DOHH2 (cell line): ENCODE data around the gene RESF1.

Experiments
- CTCF ChIP-seq: fragments of 200-600 bp; sonication (generic); IDR thresholded peaks from one replicate; pipeline ENCODE4 v1.5.1; 2014; ENCODE audit warnings: antibody characterized with exemption, mild to moderate bottlenecking, low read depth, low read length; ENCODE audit not compliant: poor library complexity, severe bottlenecking
- EZH2phosphoT487 ChIP-seq: fragments of 200-600 bp; sonication (generic); IDR thresholded peaks from 2 replicates; pipeline ENCODE4 v1.6.1; 2017; ENCODE audit warnings: borderline replicate concordance, mild to moderate bottlenecking, antibody characterized with exemption, low read length, moderate library complexity, mixed read lengths

- TF ChIP-seq CTCF (no peak), EZH2phosphoT487 (no peak)
These were observed 14.9 kb upstream of the RESF1 start for GRCh38 chr12:31944299-31944698.
